IMR-90 (cell line): ENCODE results near the gene AICDA. TPM values are rescaled to one million over a fixed set of nuclear protein-coding genes. Genes with fewer than 3 reads are reported as not detected.

Experiments
- ATAC-seq: fragments of 200-7000 bp; cut with Tn5 transposase; 2 replicates; pipeline ENCODE4 v1.9.1; 2020; ENCODE audit warnings: low read depth, mild to moderate bottlenecking, moderate library complexity
- BruUV-seq: library from RNA; stranded (reverse); fragments of 400-500 nt; replicated peaks from 2 replicates; lab custom pipeline; 2021; lab: Mats Ljungman, UMichigan
- CTCF ChIA-PET: fragments of 300-600 bp; formaldehyde crosslinking; extraction: SDS; loops from one replicate; lab custom pipeline; 2021; ENCODE audit warnings: antibody characterized with exemption; lab: Yijun Ruan, JAX
- POLR2A ChIA-PET: fragments of 300-600 bp; sonication (Branson Sonifier 250); formaldehyde crosslinking; loops from one replicate; lab custom pipeline; 2022; ENCODE audit warnings: antibody characterized with exemption; ENCODE audit not compliant: unreplicated experiment; lab: Charles Lee
- DNase-seq: peaks from one replicate; pipeline ENCODE4 v3.0.0; 2013
- H2AFZ ChIP-seq: replicated peaks from 2 replicates; pipeline ENCODE3; 2013; ENCODE audit warnings: low read length, mild to moderate bottlenecking; ENCODE audit not compliant: poor library complexity
- H2AK5ac ChIP-seq: 2 replicates; pipeline ENCODE4 v1.6.1; 2013; ENCODE audit warnings: low read depth, low read length, inconsistent platforms
- H2AK9ac ChIP-seq: replicated peaks from 2 replicates; pipeline ENCODE3; 2013; ENCODE audit warnings: mild to moderate bottlenecking, low read depth, low read length, moderate library complexity; ENCODE audit not compliant: poor library complexity
- H2BK120ac ChIP-seq: 2 replicates; pipeline ENCODE4 v1.6.1; 2013; ENCODE audit warnings: low read depth, low read length, inconsistent platforms
- H2BK15ac ChIP-seq: 3 replicates; pipeline ENCODE4 v1.6.1; 2013; ENCODE audit warnings: low read depth, low read length, inconsistent platforms
- H2BK20ac ChIP-seq: 2 replicates; pipeline ENCODE4 v1.6.1; 2013; ENCODE audit warnings: low read depth, mild to moderate bottlenecking, inconsistent platforms, low read length, moderate library complexity
- H2BK5ac ChIP-seq: 2 replicates; pipeline ENCODE4 v1.6.1; 2013; ENCODE audit warnings: mild to moderate bottlenecking, low read depth, low read length, inconsistent platforms; ENCODE audit not compliant: poor library complexity, severe bottlenecking
- H3K14ac ChIP-seq: replicated peaks from 2 replicates; pipeline ENCODE4 v1.6.1; 2013; ENCODE audit warnings: low read depth, low read length, inconsistent platforms
- H3K18ac ChIP-seq: 2 replicates; pipeline ENCODE4 v1.6.1; 2013; ENCODE audit warnings: low read depth, low read length, control low read depth
- H3K23ac ChIP-seq: 2 replicates; pipeline ENCODE4 v1.6.1; 2013; ENCODE audit warnings: low read depth, low read length, inconsistent platforms
- H3K27ac ChIP-seq: 2 replicates; pipeline ENCODE4 v1.5.1; 2013; ENCODE audit warnings: mild to moderate bottlenecking, control low read depth, low read length; ENCODE audit not compliant: insufficient read depth
- H3K27me3 ChIP-seq: 2 replicates; pipeline ENCODE4 v1.6.1; 2013; ENCODE audit warnings: low read length; ENCODE audit not compliant: control insufficient read depth, insufficient read depth
- H3K36me3 ChIP-seq: 2 replicates; pipeline ENCODE4 v1.6.1; 2013; ENCODE audit warnings: low read length, mixed read lengths; ENCODE audit not compliant: control insufficient read depth, insufficient read depth
- H3K4ac ChIP-seq: 2 replicates; pipeline ENCODE4 v1.6.1; 2013; ENCODE audit warnings: low read depth, low read length, inconsistent platforms
- H3K4me1 ChIP-seq: 2 replicates; pipeline ENCODE4 v1.6.1; 2013; ENCODE audit warnings: low read length, mixed read lengths; ENCODE audit not compliant: control insufficient read depth, insufficient read depth
- H3K4me2 ChIP-seq: 2 replicates; pipeline ENCODE4 v1.6.1; 2013; ENCODE audit warnings: low read depth, mild to moderate bottlenecking, control low read depth, low read length, moderate library complexity
- H3K4me3 ChIP-seq: 2 replicates; pipeline ENCODE4 v1.5.1; 2013; ENCODE audit warnings: low read depth, mild to moderate bottlenecking, control low read depth, low read length, moderate library complexity; ENCODE audit not compliant: insufficient read depth
- H3K56ac ChIP-seq: 2 replicates; pipeline ENCODE4 v1.6.1; 2013; ENCODE audit warnings: low read length, inconsistent platforms; ENCODE audit not compliant: insufficient read depth; ENCODE audit errors: extremely low read depth
- H3K79me1 ChIP-seq, 2 experiments: 2 replicates each; pipeline ENCODE4 v1.6.1; 2013; ENCODE audit warnings: low read length in 2 of 2, inconsistent platforms in 1 of 2, low read depth in 1 of 2
- H3K9ac ChIP-seq: 2 replicates; pipeline ENCODE4 v1.6.1; 2013; ENCODE audit warnings: low read depth, low read length, control low read depth
- H3K9me1 ChIP-seq: 2 replicates; pipeline ENCODE4 v1.6.1; 2013; ENCODE audit warnings: low read length, inconsistent platforms; ENCODE audit not compliant: insufficient read depth
- H3K9me3 ChIP-seq: 2 replicates; pipeline ENCODE4 v1.6.1; 2013; ENCODE audit warnings: low read length; ENCODE audit not compliant: control insufficient read depth, insufficient read depth
- H4K20me1 ChIP-seq: 2 replicates; pipeline ENCODE4 v1.6.1; 2013; ENCODE audit warnings: low read length, inconsistent platforms; ENCODE audit not compliant: insufficient read depth
- H4K5ac ChIP-seq: 2 replicates; pipeline ENCODE4 v1.6.1; 2013; ENCODE audit warnings: mild to moderate bottlenecking, low read depth, low read length, control low read depth
- H4K8ac ChIP-seq, 2 experiments: 2 replicates each; pipeline ENCODE4 v1.6.1; 2013; ENCODE audit warnings: low read depth in 2 of 2, low read length in 2 of 2, control low read depth in 1 of 2, inconsistent platforms in 1 of 2
- H4K91ac ChIP-seq: 2 replicates; pipeline ENCODE4 v1.6.1; 2013; ENCODE audit warnings: low read depth, low read length, inconsistent platforms; ENCODE audit not compliant: insufficient read depth
- BHLHE40 ChIP-seq: fragments of 150-350 bp; IDR thresholded peaks from 2 replicates; pipeline ENCODE4 v1.6.1; 2016; ENCODE audit warnings: mild to moderate bottlenecking, low read depth, low read length
- CEBPB ChIP-seq: IDR thresholded peaks from 2 replicates; pipeline ENCODE4 v1.6.1; 2012; ENCODE audit warnings: low read depth, low read length, improper control_type of control experiment
- CHD1 ChIP-seq: IDR thresholded peaks from 2 replicates; pipeline ENCODE4 v1.6.1; 2012; ENCODE audit warnings: low read depth, low read length, improper control_type of control experiment
- FOS ChIP-seq: fragments of 150-350 bp; IDR thresholded peaks from 2 replicates; pipeline ENCODE4 v1.6.1; 2016; ENCODE audit warnings: low read depth, low read length
- MAZ ChIP-seq: IDR thresholded peaks from 2 replicates; pipeline ENCODE4 v1.6.1; 2012; ENCODE audit warnings: low read depth, mild to moderate bottlenecking, low read length, improper control_type of control experiment, moderate library complexity, borderline replicate concordance
- MXI1 ChIP-seq: IDR thresholded peaks from 2 replicates; pipeline ENCODE4 v1.6.1; 2012; ENCODE audit warnings: low read depth, mild to moderate bottlenecking, low read length, moderate library complexity, borderline replicate concordance
- NFE2L2 ChIP-seq: fragments of 150-350 bp; IDR thresholded peaks from 2 replicates; pipeline ENCODE4 v1.6.1; 2016; ENCODE audit warnings: low read depth, mild to moderate bottlenecking, low read length
- POLR2A ChIP-seq: IDR thresholded peaks from 2 replicates; pipeline ENCODE4 v1.6.1; 2012; ENCODE audit warnings: mild to moderate bottlenecking, low read depth, low read length
- RAD21 ChIP-seq: IDR thresholded peaks from 2 replicates; pipeline ENCODE4 v1.6.1; 2012; ENCODE audit warnings: low read length, improper control_type of control experiment
- RCOR1 ChIP-seq: IDR thresholded peaks from 2 replicates; pipeline ENCODE4 v1.6.1; 2012; ENCODE audit warnings: mild to moderate bottlenecking, low read length, improper control_type of control experiment; ENCODE audit not compliant: insufficient replicate concordance
- RFX5 ChIP-seq: IDR thresholded peaks from 2 replicates; pipeline ENCODE4 v1.8.0; 2012; ENCODE audit warnings: low read depth, mild to moderate bottlenecking, low read length, moderate library complexity
- WGBS, 2 experiments: methylation state at CpG; one replicate each; pipeline versions ENCODE4 v1.1.5 to v1.1.7; 2013; ENCODE audit warnings: missing lambda C conversion rate in 2 of 2; ENCODE audit not compliant: insufficient read length in 1 of 2; ENCODE audit errors: extremely low coverage in 2 of 2; 5-methylcytosine and 5-hydroxymethylcytosine counted together
- dilution Hi-C: fragments of 300-500 bp; cut with HindIII; formaldehyde crosslinking; loops from one replicate; pipeline ENCODE4 v1.14.3; 2018; ENCODE audit warnings: low sequenced_read_pairs; ENCODE audit not compliant: unreplicated experiment
- in situ Hi-C: fragments of 300-500 bp; cut with MboI; formaldehyde crosslinking; loops from 3 replicates; pipeline ENCODE4 v1.14.3; 2019; ENCODE audit warnings: low sequenced_read_pairs, inconsistent platforms, mixed read lengths
- intact Hi-C: fragments of 100-400 bp; cut with micrococcal nuclease; formaldehyde crosslinking; loops from 2 replicates; pipeline ENCODE4 v1.10.0; 2022
- polyA plus RNA-seq, 3 experiments: library from polyadenylated mRNA; depleted of rRNA; stranded (reverse); fragments of >200 nt; gene quantifications; 2 replicates each; pipeline ENCODE4 v1.2.3, GENCODE V29; 2012; ENCODE audit warnings: low replicate concordance in 1 of 3
- total RNA-seq: library from RNA; depleted of rRNA; stranded (reverse); fragments of >200 nt; gene quantifications from 2 replicates; pipeline ENCODE4 v1.2.3, GENCODE V29; 2012

AICDA gene
- total and polyA plus RNA-seq, 2 of the 4 experiments (the other 2 are of a cell fraction), result not detected

GRCh38 chr12:8630131-8630530 lies 17.5 kb upstream of the AICDA start:
- TF ChIP-seq POLR2A (no peak), MAZ (no peak), NFE2L2 (no peak), MXI1 (no peak), FOS (no peak), CEBPB (no peak), RCOR1 (no peak), CHD1 (no peak), RFX5 (no peak), RAD21 (no peak), BHLHE40 (no peak)
- no peak overlapping the region for H2BK120ac ChIP-seq
- no peak overlapping the region for H2AK5ac ChIP-seq
- no peak overlapping the region for H3K23ac ChIP-seq
- no peak overlapping the region for H3K4ac ChIP-seq
- no TSS peak for BruUV-seq
- no peak overlapping the region for H3K14ac ChIP-seq
- no peaks in the 10 kb centered on the region for H3K36me3 ChIP-seq
- no peak overlapping the region for H2AK9ac ChIP-seq
- CTCF ChIA-PET, result no interaction called here
- in situ Hi-C loops (no loop called here), intact Hi-C loops (no loop called here), dilution Hi-C loops (no loop called here)
- H3K4me3 ChIP-seq, result no peak overlapping the region
- no peaks in the 10 kb centered on the region for H3K4me1 ChIP-seq
- no CpG with 5 or more reads among the region's 4 CpGs for WGBS, 2 experiments
- POLR2A ChIA-PET, result no interaction called here
- H3K27ac ChIP-seq, result no peak overlapping the region
- no peak overlapping the region for H4K91ac ChIP-seq
- H3K79me1 ChIP-seq, result no peaks in the 10 kb centered on the region
- H3K18ac ChIP-seq, result no peak overlapping the region
- no peak overlapping the region for H2BK20ac ChIP-seq
- H2BK5ac ChIP-seq, result no peak overlapping the region
- H3K56ac ChIP-seq, result no peak overlapping the region
- no peaks in the 10 kb centered on the region for H3K27me3 ChIP-seq
- H3K4me2 ChIP-seq, result no peak overlapping the region
- no peak overlapping the region for H4K5ac ChIP-seq
- ATAC-seq (no peak), DNase-seq (no peak)
- no peak overlapping the region for H4K8ac ChIP-seq
- no peak overlapping the region for H2AFZ ChIP-seq
- no peaks in the 10 kb centered on the region for H3K9me3 ChIP-seq
- H3K9ac ChIP-seq, result no peak overlapping the region
- no peaks in the 10 kb centered on the region for H3K9me1 ChIP-seq
- no peaks in the 10 kb centered on the region for H4K20me1 ChIP-seq
- no peak overlapping the region for H2BK15ac ChIP-seq
